Neutrophil (primary cell): ENCODE data around the gene ZNF407.

Experiments
- H3K27ac ChIP-seq: fragments of 200-600 bp; sonication (generic); 2 replicates; pipeline ENCODE4 v1.5.1; 2016; ENCODE audit warnings: mild to moderate bottlenecking, moderate library complexity
- H3K27me3 ChIP-seq: fragments of 200-600 bp; sonication (generic); 2 replicates; pipeline ENCODE4 v1.6.0; 2016; ENCODE audit warnings: mild to moderate bottlenecking
- H3K36me3 ChIP-seq: fragments of 200-600 bp; sonication (generic); 2 replicates; pipeline ENCODE4 v1.5.1; 2017
- H3K4me1 ChIP-seq, 2 experiments: fragments of 200-600 bp in 1 of 2; sonication (generic) in 1 of 2; 1 replicate in 1 of 2; 2 replicates in 1 of 2; pipeline versions ENCODE4 v1.5.1 to v1.6.1; 2013 to 2016; ENCODE audit warnings: low read depth in 1 of 2, low read length in 1 of 2, mild to moderate bottlenecking in 1 of 2, moderate library complexity in 1 of 2; ENCODE audit not compliant: control insufficient read depth in 1 of 2, insufficient read depth in 1 of 2
- H3K4me3 ChIP-seq, 2 experiments: fragments of 200-600 bp in 1 of 2; sonication (generic) in 1 of 2; 1 replicate in 1 of 2; 2 replicates in 1 of 2; pipeline ENCODE4 v1.5.1; 2013 to 2016; ENCODE audit warnings: low read depth in 1 of 2, low read length in 1 of 2, mild to moderate bottlenecking in 1 of 2, moderate library complexity in 1 of 2
- H3K9me3 ChIP-seq: fragments of 200-600 bp; sonication (generic); 2 replicates; pipeline ENCODE4 v1.5.1; 2016
- CTCF ChIP-seq: fragments of 200-600 bp; sonication (generic); IDR thresholded peaks from 2 replicates; pipeline ENCODE4 v1.5.1; 2016; ENCODE audit warnings: antibody characterized with exemption

Gene ZNF407

GRCh38 chr18:74836296-74837139 lies 238.8 kb downstream of the ZNF407 start:
- H3K36me3 ChIP-seq, result peaks cover 7% of the 10 kb centered on the region
- no peak overlapping the region for H3K27ac ChIP-seq
- peaks cover 0 to 4% of the 10 kb centered on the region in 2 experiments for H3K4me1 ChIP-seq
- H3K4me3 ChIP-seq, result no peak overlapping the region
- TF ChIP-seq CTCF, result no peak
- no peaks in the 10 kb centered on the region for H3K27me3 ChIP-seq
- no peaks in the 10 kb centered on the region for H3K9me3 ChIP-seq

- Histone ChIP-seq H3K4me1 (no peaks in the 10 kb centered on the region), H3K27ac (no peak overlapping the region), H3K36me3 (peaks cover 7% of the 10 kb centered on the region), H3K4me3 (no peak overlapping the region), H3K27me3 (no peaks in the 10 kb centered on the region), H3K9me3 (no peaks in the 10 kb centered on the region)
- TF ChIP-seq CTCF, result no peak
Measured at GRCh38 chr18:74840492-74841167, 243.0 kb downstream of the ZNF407 start.

GRCh38 chr18:74841248-74841647 lies 243.6 kb downstream of the ZNF407 start:
- Histone ChIP-seq H3K36me3 (peaks cover 7% of the 10 kb centered on the region), H3K9me3 (no peaks in the 10 kb centered on the region), H3K27me3 (no peaks in the 10 kb centered on the region), H3K4me3 (no peak overlapping the region), H3K4me1 (no peaks in the 10 kb centered on the region), H3K27ac (no peak overlapping the region)
- no peak for TF ChIP-seq CTCF

- H3K4me3 ChIP-seq, result no peak overlapping the region
- no peak for TF ChIP-seq CTCF
Measured at GRCh38 chr18:74849301-74849700, 251.6 kb downstream of the ZNF407 start.

GRCh38 chr18:74856434-74856833 lies 258.8 kb downstream of the ZNF407 start:
- H3K27me3 ChIP-seq, result no peaks in the 10 kb centered on the region
- TF ChIP-seq CTCF, result no peak
- H3K4me1 ChIP-seq, result no peaks in the 10 kb centered on the region
- H3K4me3 ChIP-seq, result no peak overlapping the region
- H3K27ac ChIP-seq, result no peak overlapping the region
- no peaks in the 10 kb centered on the region for H3K9me3 ChIP-seq
- no peaks in the 10 kb centered on the region for H3K36me3 ChIP-seq

More at GRCh38 chr18:74849301-74849700, 251.6 kb downstream of the ZNF407 start:
- no peaks in the 10 kb centered on the region for H3K9me3 ChIP-seq
- no peaks in the 10 kb centered on the region for H3K4me1 ChIP-seq
- H3K27ac ChIP-seq, result no peak overlapping the region
- H3K36me3 ChIP-seq, result no peaks in the 10 kb centered on the region
- no peaks in the 10 kb centered on the region for H3K27me3 ChIP-seq
